Measurements from ENCODE around the gene ZNF576. TPM values are rescaled to one million over a fixed set of nuclear protein-coding genes. Genes with fewer than 3 reads are reported as not detected.

ZNF576 gene
- total and polyA plus RNA-seq, 2 of the 4 experiments (the other 2 are of a cell fraction) = 13.8 to 19.5 TPM

DNA sequence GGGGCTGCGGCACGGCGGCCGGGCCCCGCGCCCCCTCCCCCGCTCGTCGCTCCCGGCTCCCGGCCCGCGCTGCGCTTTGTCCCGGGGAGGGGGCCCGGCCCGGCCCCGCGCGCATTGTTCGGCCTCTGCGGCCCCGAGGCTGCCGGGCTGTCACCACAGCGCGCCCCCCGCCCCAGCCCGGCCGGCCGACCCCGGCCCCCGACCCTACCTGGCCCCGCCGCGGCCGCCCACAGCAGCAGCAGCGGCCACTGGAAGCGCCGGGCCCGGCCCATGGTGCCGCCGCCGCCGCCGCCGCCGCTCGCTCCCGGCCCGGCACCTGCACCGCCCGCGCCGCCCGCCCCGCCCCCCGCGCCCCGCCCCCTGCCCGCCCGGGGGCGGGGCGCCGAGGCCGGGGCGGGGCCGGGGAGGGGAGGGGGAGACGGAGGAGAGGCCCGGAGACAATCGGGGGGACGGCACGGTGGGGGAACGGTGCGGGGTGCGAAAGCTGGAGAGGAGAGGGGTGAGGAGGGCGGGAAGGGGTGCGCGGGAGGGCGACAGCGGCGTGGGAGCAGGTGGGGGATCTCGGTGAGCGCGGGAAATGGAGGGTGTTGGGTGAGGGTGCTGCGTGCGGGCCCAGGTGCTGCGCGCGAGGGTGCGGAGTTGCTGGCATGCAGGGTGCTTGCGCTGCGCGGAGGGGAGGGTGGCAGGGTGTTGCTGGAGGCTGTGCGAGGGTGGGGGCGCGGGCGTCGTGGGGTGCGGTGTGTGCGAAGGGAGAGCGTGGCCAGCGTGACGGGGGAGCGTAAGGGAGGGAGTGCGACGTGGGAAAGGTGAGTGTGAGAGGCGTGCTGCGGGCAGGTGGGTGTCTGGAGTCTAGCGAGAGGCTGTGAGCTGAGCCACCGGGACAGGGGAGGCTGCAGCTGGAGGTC, 43.4 kb downstream of the ZNF576 start, which contains the start of gene CADM4:
Gene CADM4, minus strand, starts transcription at position 332 of the 905 bp plus-strand sequence. Its CDS starts 60 bp downstream, at position 272.
- CTCF ChIA-PET = no interaction called here
- H3K79me1 ChIP-seq (ENCODE audit: low read depth in 1 of 2, low read length in 2 of 2) = no peaks in the 10 kb centered on the region
- no peak within 1 kb of the TSS for H4K91ac ChIP-seq (ENCODE audit: insufficient read depth, low read depth, low read length)
- H3K4ac ChIP-seq (ENCODE audit: low read depth, low read length) = no peak within 1 kb of the TSS
- H2AFZ ChIP-seq (replicated peaks; ENCODE audit: low read length, poor library complexity) = peak within 1 kb of the TSS; percentile 92
- BruUV-seq (replicated peaks) = no TSS peak
- dilution Hi-C loops (cut with HindIII; ENCODE audit: low sequenced_read_pairs, unreplicated experiment) = no loop called here
- ATAC-seq (ENCODE audit: low read depth) (peak; percentile 85), DNase-seq (no peak)
- H2BK15ac ChIP-seq (ENCODE audit: low read depth, low read length) = no peak within 1 kb of the TSS
- H4K8ac ChIP-seq (ENCODE audit: low read depth in 2 of 2, low read length in 2 of 2) = no peak within 1 kb of the TSS
- no peak within 1 kb of the TSS for H4K5ac ChIP-seq (ENCODE audit: low read depth, low read length)
- H3K18ac ChIP-seq (ENCODE audit: low read depth, low read length) = no peak within 1 kb of the TSS
- peak within 1 kb of the TSS; percentile 57 for H3K23ac ChIP-seq (ENCODE audit: low read depth, low read length)
- no peaks in the 10 kb centered on the region for H3K9me3 ChIP-seq (ENCODE audit: control insufficient read depth, insufficient read depth, low read length)
- no peaks in the 10 kb centered on the region for H4K20me1 ChIP-seq (ENCODE audit: insufficient read depth, low read length)
- H3K27ac ChIP-seq (ENCODE audit: insufficient read depth, low read length) = no peak within 1 kb of the TSS
- H2AK5ac ChIP-seq (ENCODE audit: low read depth, low read length) = 0 out of 2 replicates have a peak within 1 kb of the TSS, but pooled peaks have one; percentile 17
- no peak within 1 kb of the TSS for H3K14ac ChIP-seq (replicated peaks; ENCODE audit: low read depth, low read length)
- H2BK120ac ChIP-seq (ENCODE audit: low read depth, low read length) = no peak within 1 kb of the TSS
- peak within 1 kb of the TSS; percentile 96 for H3K4me2 ChIP-seq (ENCODE audit: low read depth, low read length)
- WGBS, 2 experiments (ENCODE audit: extremely low coverage in 2 of 2, insufficient read length in 1 of 2) = 2% methylated on average over 21 of the region's 110 CpGs; no CpG with 5 or more reads in 1 of the 2 experiments
- H3K4me1 ChIP-seq (ENCODE audit: control insufficient read depth, insufficient read depth, low read length) = peaks cover 9% of the 10 kb centered on the region
- peak within 1 kb of the TSS; percentile 83 for H2AK9ac ChIP-seq (replicated peaks; ENCODE audit: low read depth, low read length, poor library complexity)
- no peak within 1 kb of the TSS for H2BK20ac ChIP-seq (ENCODE audit: low read depth, low read length)
- in situ Hi-C loops (cut with MboI; ENCODE audit: low sequenced_read_pairs) = no loop called here
- no peak for TF ChIP-seq MAFK (IDR thresholded peaks at IDR 0.05; ENCODE audit: low read depth, low read length)
- no peak for TF ChIP-seq CHD1 (IDR thresholded peaks at IDR 0.05; ENCODE audit: low read depth, low read length)
- TF ChIP-seq, protein P1, sequence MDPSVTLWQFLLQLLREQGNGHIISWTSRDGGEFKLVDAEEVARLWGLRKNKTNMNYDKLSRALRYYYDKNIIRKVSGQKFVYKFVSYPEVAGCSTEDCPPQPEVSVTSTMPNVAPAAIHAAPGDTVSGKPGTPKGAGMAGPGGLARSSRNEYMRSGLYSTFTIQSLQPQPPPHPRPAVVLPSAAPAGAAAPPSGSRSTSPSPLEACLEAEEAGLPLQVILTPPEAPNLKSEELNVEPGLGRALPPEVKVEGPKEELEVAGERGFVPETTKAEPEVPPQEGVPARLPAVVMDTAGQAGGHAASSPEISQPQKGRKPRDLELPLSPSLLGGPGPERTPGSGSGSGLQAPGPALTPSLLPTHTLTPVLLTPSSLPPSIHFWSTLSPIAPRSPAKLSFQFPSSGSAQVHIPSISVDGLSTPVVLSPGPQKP (IDR thresholded peaks at IDR 0.05; ENCODE audit: borderline replicate concordance, low read depth, low read length) = no peak
- TF ChIP-seq FOS (IDR thresholded peaks at IDR 0.05; ENCODE audit: low read depth, low read length) = no peak
- no peak for TF ChIP-seq NFE2L2 (IDR thresholded peaks at IDR 0.05; ENCODE audit: low read depth, low read length)
- TF ChIP-seq RAD21 (IDR thresholded peaks at IDR 0.05; ENCODE audit: low read length) = no peak
- no peak for TF ChIP-seq MXI1 (IDR thresholded peaks at IDR 0.05; ENCODE audit: borderline replicate concordance, low read depth, low read length)
- TF ChIP-seq RFX5 (IDR thresholded peaks at IDR 0.05; ENCODE audit: low read depth, low read length) = no peak
- no peak for TF ChIP-seq POLR2A (IDR thresholded peaks at IDR 0.05; ENCODE audit: low read depth, low read length)
- no peak for TF ChIP-seq SMC3 (IDR thresholded peaks at IDR 0.05; ENCODE audit: low read depth, low read length)
- H2BK5ac ChIP-seq (ENCODE audit: low read depth, low read length, poor library complexity, severe bottlenecking) = no peak within 1 kb of the TSS
- peak within 1 kb of the TSS; percentile 64 for H3K4me3 ChIP-seq (ENCODE audit: insufficient read depth, low read depth, low read length)
- H3K27me3 ChIP-seq (ENCODE audit: control insufficient read depth, insufficient read depth, low read length) = peaks cover 33% of the 10 kb centered on the region
- H3K56ac ChIP-seq (ENCODE audit: extremely low read depth, insufficient read depth, low read length) = no peak within 1 kb of the TSS
- intact Hi-C loops (cut with micrococcal nuclease) = no loop called here
- H3K9me1 ChIP-seq (ENCODE audit: insufficient read depth, low read length) = no peaks in the 10 kb centered on the region
- POLR2A ChIA-PET (ENCODE audit: unreplicated experiment) = no interaction called here
- peak within 1 kb of the TSS; percentile 12; the same call in 1 of the 2 replicates for H3K9ac ChIP-seq (ENCODE audit: low read depth, low read length)
- H3K36me3 ChIP-seq (ENCODE audit: control insufficient read depth, insufficient read depth, low read length) = no peaks in the 10 kb centered on the region

Measured in IMR-90 (cell line).